Measurements from ENCODE around the gene ADARB2.
"Not testable (repeated sequence)": the region's sequence is repeated elsewhere in the genome, so short reads cannot be mapped to it uniquely, and the experiment has no call there.

Gene ADARB2

DNA sequence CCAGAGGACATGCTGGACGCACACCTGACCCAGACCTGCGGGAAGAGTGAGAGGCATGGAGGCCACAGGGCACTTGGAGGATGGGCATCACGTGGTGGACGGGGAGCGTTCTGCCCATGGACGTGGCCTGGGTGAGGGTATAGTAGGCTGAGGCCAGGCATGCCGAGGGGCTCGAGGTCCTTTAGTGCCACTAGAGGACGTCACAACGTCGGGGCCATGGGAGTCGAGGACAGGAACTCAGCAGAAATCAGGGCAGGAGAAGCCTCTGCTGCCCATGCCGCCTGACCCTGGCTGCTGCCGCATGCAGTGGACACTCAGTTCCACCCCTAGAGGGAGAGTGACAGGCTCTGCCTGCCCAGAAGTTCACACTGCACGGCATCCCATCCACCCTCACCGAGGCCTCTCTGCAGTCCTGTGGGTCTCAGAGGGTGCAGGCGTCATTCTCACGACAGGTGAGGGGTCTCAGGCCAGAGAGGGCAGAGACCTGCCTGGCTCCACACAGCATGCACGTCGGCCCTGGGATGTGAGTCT lies 198.7 kb downstream of the ADARB2 start:
- no peak for DNase-seq

DNA sequence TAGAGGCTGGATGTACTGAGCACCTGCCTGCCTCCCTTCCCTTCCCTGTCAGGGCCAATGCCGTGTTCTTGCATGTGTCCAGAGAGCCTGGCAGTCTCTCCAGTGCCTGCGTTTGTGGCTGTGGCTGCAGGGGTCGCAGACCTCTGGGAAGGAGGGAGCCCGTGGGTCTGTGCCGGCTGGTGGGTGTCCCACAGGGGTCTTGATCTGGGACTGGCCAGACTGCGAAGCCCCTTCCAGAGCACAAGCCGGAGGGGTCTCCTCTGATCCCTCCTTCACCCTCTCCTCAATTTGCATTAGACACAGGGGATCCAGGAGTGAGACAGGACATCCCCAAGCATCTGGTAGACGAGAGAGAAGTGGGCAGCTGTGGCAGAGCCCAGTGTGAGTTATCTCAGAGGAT lies 199.2 kb downstream of the ADARB2 start:
- DNase-seq: no peak

DNA sequence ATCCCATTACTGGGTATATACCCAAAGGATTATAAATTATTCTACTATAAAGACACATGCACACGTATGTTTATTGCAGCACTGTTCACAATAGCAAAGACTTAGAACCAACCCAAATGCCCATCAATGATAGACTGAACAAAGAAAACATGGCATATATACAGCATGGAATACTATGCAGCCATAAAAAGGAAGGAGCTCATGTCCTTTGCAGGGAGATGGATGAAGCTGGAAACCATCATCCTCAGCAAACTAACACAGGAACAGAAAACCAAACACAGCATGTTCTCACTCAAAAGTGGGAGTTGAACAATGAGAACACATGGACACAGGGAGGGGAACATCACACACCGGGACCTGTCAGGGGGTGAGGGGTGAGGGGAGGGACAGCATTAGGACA lies 199.9 kb downstream of the ADARB2 start:
- not testable (repeated sequence) for DNase-seq

DNA sequence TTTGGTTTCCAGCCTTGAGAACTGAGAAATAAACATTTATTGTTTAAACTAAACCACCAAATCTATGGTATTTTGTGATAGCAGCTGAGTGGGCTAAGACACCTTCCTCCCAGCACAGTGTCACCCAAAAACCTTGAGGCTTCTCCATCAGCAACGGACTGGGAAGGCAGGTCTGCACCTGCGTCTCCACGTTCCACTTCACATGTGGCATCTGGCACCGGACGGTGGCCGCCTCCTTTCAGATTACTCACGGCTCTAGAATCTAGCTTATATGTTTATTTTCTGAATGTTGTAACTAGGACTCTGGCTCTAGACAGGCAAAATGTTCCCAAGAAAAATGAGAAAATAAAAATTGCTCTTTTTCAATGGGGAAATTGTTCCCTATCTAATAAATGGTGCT lies 201.0 kb downstream of the ADARB2 start:
- no peak for DNase-seq

DNA sequence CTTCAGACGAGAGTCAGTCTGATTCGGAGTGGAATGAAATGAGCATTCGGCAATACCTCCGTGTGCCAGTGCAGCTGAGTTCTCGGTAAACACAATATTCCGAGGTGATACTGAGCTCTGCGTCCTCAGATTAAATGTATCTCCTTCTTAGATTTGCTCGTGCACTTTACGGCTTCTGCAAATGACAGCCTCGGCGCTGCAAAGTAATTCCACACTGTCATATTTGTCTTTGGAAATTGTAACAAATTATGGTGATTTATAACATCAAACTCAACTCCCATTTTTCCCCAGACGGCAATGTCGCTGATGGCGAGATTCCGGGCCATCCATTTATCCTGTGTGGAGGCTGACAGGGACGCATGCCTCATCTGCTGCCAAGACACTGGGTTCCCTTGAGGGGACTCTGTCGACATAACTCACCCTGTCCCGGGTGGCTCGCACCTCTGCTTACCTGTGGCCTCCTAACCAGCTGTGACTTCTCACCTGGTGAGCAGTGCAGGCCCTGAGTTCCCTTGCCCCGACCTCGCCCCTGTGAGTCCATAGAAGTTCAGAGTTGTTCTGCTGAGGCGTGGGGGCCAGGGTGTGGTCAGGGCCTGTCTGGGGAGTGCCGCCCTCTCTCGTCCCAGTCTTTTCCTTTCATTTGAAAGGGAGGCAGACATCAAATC lies 201.9 kb downstream of the ADARB2 start:
- DNase-seq: no peak

DNA sequence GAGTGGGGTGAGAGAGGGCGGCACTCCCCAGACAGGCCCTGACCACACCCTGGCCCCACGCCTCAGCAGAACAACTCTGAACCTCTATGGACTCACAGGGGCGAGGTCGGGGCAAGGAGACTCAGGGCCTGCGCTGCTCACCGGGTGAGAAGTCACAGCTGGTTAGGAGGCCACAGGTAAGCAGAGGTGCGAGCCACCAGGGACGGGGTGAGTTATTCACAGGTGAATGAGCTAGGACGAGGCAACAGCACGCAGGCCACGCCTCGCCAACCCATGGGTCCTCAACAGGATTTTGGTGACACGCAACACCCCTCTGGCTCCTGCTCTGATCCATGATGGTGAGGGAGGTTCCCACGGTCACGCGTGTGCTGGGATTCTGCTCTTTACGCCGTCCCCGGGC lies 202.5 kb downstream of the ADARB2 start:
- no peak for DNase-seq

DNA sequence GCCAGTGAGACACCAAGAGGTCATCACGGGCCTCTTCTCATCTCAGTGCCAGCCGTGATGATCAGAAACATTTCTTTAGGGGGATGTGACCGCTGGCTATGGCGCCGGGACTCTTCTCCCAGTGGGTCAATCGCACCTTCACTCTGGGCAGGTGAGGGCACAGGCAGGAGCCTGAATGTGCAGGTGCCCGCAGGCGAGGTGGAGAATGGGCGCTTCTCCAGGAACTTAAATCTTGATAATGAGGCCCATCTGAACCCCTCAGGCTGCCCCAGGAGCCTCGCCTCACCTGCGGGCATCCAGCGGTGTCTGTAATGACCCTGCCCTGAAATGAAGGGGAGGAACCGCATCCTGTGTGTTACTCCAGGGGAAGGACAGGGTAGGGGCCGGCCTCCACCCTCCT lies 204.7 kb downstream of the ADARB2 start:
- no peak for DNase-seq

DNA sequence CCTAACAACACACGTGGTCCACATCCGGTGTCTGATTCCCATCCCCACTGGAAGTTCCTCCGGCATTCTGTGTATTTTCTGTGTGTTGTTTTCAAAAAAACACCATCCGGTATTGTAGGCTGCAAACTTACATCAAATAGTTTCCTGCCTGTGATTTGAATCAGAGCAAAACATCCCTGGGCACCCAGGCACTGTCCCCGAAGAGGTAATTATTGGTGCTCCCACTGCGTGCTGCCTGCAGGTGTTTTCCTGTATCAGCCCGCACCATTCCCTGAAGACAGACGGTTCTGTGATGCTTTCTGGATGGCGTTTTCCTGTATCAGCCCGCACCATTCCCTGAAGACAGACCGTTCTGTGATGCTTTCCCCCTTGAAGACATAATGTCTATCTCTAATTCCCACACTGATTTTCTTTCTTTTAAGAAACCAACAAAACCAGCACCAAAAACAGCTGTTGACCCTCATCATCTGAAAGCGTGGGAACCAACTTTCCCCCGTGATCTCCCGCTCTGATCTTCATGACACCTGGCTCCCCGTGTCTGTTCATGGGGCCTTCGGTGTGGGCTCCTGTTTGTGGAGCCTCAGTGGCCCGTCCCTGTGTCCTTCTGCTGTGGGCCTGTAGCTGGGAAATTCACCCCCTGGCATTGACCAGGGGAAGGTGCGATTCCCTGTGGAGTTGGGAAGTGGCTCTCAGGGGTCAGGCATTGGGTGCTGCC lies 205.3 kb downstream of the ADARB2 start:
- no peak for DNase-seq

DNA sequence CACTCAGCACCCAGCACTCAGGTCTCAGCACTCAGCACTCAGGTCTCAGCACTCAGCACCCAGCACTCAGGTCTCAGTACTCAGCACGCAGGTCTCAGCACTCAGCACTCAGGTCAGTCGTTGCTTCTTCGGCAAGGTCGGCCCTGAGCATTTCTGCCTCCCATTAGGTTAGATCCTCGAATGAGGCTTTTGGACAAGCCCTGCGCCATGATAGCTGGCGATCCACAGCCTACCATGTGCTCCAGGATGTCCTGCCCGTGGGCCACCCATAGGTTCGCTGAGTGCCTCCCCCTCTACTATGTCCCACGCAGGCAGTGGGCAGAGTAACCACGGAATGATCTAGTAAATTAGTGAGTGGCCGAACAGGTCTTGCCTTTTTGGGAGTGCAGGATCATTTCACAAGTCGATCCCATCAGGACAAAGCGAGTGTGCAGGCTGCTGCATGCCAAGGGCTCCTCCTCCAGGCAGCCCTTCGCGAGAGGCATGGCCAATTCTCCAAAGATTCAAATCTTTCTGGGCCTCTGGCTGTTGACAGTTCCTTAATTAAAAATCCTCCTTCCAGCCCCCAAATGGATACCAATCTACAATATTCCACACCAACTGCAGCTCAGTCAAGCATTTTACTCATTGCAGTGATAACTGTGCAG lies 206.3 kb downstream of the ADARB2 start:
- DNase-seq: no peak

DNA sequence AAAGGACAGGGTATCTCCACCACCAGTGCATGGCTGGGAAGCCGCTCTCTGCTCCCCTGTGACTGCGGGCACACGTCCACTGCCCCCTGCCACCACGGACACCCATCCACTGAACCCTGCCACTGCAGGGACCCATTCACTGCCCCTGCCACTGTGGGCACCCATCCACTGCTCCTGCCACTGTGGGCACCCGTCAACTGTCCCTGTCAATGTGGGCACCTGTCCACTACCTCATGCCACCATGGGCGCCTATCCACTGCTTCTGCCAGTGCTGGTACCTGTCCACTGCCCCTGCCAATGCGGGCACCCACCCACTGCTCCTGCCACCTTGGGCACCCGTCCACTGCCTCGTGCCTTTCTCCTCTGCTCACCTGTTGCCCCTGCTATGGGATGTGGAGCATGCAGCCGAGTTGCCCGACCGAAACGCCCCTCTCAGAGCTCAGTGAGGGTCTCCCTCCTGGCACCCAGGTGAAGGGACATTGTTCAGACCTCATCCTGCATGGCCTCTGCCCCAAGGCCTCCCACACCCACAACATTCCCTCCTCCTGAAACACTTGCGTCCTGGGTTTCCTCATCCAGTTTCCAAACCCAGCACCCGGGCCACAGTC lies 207.4 kb downstream of the ADARB2 start:
- no peak for DNase-seq

DNA sequence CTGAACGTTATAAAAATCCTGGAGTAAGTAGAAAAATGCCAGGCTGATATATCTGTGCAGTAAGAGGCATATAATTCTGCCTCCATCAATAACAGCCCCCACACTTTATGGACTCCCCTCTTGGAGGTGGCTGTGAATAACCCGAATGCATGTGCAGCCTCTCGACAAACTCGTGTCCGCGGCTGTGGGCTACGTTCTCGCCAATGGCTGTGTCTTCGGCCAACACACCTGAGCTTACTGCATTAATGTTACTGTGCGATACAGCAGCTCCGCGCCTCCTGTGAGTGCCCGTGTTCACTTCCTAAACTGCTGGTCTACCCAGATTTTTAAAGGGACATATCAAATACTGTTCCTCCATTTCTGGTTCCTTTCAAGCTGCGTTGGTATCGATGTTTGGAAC lies 209.4 kb downstream of the ADARB2 start:
- no peak for DNase-seq

DNA sequence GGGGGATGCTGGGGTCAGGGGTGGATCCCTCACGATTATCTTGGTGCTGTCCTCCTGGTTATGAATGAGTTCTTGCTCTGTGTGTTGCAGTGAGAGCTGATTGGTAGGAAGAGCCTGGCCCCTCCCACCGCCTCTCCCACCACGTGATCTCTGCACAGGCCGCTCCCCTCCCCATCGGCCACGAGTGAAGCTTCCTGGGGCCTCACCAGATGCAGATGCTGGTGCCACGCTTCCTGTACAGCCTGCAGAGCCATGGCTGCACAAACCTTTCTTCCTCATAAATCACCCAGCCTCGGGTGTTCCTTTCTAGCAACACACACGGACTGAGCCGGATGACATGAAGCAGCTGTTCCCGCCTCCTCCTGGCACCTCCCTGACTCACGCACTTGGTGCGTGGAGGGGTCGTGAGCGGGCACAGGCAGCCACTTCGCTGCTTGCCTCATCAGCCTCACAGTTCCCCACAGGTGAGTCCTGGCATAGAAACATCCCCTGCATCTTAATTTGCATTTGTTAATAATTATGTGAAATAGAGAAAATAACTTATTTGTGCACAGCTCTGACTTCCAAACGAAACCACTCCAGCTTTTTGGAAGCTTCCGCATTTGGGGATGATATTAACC lies 210.8 kb downstream of the ADARB2 start:
- DNase-seq: no peak

DNA sequence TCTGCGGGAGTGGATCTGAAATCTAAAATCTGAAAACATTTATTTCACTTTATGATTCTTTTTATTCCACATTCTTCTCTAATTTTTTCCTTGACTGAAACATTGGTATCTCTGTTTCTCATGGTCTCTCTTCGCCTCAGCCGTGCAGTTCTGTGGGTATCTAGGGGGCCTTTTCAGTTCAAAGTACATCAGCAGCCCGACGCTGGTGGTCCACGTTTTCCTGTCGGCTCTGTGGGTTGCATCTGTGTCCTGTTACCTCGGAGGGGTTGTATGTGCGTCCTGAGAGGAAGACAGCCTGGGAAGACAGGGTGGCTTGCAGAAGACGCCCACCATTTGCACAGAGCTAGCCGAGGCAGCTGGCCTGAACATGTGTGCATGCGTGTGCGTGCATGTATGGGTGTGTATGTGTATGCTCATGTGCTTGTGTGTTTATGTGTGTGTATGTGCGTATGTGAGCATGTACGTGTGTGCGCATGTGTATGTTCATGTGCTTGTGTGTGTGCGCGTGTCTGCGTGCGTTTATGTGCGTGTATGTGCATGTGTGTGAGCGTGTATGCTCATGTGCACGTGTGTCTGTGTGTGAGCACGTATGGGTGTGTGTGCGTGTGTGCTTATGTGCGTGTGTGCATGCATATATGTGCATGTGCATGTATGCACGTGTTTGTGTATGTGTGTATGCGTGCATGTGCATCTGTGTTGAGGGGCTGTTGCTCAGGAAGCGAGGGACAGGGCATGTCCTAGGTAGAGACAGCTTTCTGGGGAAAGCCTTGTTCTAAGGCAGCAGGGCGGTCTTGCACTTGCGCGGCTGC lies 211.8 kb downstream of the ADARB2 start:
- no peak for DNase-seq

DNA sequence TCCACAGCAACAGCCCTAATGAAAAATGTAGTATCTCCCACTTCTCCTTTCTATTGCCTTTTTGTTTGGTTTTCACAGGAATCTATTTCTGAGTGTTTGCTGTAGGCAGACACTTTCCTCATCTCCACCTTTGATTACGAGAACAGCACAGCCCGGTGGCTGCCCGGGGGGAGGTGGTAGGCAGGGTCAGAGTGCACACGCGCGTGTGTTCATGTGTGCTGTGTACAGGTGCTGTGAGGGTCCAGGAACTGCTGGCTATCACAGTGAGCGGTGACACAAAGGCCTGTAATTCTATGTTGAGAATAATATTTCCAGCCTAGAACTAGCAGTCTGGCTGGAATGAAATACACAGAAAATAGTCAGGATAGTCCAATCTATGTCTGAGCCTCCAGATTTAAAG lies 212.8 kb downstream of the ADARB2 start:
- no peak for DNase-seq

DNA sequence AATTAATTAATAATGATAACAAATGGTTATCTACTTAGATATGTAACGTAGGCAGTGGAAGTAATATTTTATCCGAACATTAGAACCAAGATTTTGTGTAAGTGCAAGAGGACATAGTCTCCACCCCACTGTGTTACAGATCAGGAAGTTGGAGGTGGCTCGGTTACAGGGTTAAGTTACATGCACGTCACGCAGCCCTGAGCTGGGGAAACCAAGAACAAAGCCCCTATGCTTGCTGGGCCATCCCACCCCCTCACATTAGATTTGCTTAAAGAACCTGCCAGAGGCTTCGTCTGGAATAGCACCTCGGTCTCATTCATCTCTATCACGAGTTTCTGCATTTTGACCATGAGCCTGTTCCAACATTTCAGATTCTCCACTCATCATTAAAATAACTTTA lies 214.1 kb downstream of the ADARB2 start:
- no peak for DNase-seq

DNA sequence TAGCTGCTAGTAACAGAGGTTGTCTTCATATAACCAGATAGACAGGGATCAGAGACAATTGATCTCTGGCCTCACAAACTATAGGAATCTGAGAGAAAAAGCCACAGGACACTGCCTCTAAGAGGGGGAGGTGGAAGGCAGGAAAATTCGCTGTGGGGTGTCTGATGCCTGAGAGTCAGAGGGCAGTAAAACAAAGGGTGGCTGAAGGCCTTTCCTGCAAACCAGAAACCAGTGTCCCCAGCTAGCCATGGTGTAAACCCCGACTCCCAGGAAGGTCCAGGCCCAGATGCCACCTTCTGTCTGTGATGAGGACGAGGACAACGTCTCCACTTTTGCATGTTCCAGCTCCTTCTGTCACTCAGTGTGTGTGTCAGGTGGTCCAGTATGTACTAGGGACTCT lies 215.1 kb downstream of the ADARB2 start:
- no peak for DNase-seq

DNA sequence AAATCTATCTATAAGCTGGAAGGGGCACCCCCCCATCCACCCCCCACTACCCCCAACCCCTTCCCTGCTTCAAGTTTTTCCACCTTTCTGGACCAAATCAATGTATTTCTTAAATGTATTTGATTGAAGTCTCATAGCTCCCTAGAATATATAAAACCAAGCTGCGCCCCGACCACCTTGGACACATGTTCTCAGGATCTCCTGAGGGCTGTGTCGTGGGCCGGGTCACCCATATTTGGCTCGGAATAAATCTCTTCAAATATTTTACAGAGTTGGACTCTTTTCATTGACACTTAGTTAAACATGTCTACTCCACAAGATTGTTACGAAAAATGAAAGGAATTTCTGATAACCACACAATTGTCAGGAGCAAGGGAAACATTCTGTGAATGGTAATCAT lies 215.6 kb downstream of the ADARB2 start:
- DNase-seq: no peak

DNA sequence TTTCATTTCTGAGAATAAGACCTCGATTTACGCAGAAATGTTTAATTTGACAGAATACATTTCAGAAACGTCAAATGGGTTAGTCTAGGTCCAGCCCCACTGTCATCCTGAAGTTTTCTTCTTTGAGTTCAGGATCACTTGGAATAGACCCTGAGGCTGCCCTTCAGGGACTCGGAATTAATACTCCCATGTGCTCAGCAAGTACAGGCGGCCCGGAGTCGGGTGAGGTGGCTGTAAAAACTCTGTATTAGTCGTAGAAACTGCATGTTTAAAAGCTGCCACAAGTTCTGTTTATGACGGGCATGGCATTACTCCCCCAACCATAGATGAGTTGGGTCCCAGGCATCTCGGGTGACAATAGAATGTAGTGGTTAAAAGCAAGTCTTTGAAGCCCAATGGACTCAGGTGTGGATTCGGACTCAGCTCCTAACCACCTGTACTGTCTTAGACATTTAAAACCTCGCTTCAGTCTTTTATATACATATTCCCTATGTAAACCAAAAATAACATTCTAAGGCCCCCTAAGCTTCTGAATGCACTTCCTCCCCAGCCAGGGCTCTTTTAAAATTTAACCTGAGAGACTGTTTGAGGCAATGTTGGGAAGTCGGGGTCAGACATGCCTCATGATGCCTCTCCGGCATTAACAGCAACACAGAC lies 216.3 kb downstream of the ADARB2 start:
- no peak for DNase-seq

DNA sequence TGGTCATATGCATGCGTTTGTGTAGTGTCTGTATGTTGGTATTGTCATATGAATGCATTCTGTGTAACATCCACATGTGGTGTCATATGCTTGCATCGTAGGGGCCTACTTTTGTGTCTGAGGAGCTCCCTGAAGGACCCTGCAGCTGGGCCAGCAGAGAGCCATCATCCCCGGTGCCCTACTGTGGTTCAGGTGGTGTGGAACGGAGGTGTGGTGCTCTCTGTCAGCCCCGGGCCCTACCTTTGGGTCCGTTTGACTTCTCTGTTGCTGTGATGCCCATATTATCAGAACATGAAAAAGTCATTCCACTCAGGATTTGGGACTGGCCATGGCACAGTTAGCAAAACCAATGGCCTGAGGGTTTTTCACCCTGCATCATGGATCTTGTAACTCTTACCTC lies 217.9 kb downstream of the ADARB2 start:
- DNase-seq: no peak

DNA sequence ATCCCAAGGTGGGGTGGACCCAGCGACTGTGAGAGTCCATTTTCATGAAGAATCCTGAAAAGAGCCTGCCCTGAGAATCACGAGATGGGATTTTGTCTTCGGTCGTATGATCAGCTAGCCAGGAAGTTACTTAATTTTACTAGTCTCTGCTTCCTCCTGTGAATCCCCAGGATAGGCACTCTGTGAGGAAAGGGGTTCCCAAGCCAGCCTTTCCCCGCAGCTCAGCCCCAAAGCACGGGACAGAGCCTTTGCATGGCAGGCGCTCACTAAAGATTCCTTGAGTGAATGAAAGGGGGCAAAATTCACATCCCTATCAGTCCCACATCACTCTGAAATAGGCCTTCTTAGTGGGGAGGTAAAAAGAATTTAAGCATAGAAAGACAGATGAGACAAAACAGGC lies 219.6 kb downstream of the ADARB2 start:
- no peak for DNase-seq

DNA sequence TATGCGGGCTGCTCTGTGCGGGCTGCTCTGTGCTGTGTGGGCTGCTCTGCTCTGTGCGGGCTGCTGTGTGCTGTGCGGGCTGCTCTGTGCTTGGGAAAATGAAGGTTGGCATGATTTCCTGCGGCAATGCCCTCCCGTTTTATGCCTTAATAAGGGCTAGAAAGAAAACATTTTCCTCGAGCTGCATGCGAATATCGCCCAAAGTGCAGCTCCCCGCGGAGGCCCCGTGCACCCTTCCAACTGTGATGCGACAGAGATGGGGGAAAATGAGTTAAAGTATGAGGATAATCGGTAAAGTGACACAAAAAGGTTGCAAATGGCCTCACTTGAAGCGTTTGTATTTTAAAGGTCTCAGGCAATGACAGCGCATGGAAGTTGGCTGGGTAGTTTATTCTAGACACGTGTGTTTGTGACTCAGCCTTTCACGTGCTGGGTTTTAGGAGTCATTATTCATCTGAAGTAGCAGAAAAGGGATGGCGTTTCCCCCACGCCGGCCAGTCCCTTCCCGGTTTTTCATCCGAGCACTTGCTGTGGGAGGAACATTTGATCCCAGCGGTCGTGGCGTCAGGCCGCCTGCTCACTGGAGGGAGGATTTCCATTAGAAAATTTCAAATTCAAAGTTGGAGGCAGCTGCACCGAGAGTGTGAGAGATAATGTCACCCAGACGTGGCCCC lies 220.7 kb downstream of the ADARB2 start:
- no peak for DNase-seq
